GM19455 (cell line): ENCODE data around the gene PTPRD.
"Not testable (repeated sequence)": the region's sequence is repeated elsewhere in the genome, so short reads cannot be mapped to it uniquely, and the experiment has no call there.

ENCODE experiments used
- ATAC-seq: cut with Tn5 transposase; IDR thresholded peaks from one replicate; pipeline ENCODE4 v1.9.1; 2021; ENCODE audit not compliant: unreplicated experiment

The PTPRD gene

DNA sequence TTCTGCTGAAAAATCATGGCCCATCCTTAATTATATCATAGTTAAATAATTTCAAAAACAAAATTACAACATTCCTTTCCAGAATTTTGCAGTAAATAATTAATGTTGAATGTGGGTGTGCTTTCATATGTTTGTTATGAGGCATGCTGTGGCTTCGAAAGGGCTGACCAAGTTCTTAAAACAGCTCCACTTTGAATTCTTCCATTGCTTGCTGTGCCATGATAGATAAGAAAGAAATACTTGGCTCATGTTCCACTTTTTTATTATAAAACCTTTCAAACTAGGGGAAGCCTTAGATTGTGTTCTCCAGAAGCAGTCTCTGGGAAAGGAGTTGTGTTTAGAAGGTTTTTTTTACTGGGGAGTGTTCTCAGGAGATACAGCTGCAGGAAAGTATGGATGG is 1534.5 kb downstream of the PTPRD start:
- no peak for ATAC-seq

DNA sequence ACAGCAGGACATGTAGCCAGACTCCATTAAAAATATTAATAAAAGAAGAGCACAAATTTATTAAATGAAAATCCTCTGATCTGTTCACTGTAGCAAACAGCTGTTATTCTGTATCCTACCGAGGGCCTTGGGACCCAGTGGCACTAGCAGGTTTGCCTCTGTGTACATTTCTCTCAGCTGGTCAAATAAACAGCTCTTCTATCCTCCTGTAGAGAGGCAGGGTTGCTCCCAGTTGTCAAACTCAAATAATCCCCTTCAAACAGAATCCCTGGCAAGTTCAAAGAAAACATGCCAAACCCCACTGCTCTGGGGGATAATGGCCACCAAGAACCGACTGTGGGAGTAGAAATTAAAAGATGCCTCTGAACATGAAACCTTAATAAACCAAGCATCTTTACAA is 1551.2 kb downstream of the PTPRD start:
- no peak for ATAC-seq

DNA sequence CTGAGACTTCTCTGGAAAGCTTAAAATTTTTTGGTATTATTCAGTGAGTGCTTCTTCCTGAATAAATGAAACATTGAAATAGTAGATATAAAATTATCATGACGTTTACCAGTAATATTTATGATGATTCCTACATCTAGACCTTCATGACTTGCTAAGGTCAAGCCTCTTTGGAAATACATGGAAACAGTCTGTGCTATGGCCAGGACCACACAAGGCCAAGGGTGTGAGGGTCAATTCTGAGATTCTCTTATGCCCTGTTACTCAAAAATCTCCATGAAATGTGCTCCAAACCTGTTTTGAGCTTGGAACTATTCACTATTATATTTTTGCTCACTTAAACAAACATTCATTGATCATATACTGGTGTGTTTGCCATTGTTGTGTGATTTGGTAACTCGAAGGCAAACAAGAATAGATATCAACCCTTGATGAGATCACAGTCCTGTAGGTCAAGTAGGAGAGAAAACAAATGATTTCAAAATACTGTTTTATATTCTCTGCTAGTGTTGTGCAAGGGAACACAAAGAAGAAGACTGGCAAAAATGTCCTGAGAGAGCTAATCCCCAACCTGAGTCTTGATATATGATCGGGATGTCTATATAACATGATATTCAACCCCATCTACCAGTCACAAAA is 1558.3 kb downstream of the PTPRD start:
- no peak for ATAC-seq

DNA sequence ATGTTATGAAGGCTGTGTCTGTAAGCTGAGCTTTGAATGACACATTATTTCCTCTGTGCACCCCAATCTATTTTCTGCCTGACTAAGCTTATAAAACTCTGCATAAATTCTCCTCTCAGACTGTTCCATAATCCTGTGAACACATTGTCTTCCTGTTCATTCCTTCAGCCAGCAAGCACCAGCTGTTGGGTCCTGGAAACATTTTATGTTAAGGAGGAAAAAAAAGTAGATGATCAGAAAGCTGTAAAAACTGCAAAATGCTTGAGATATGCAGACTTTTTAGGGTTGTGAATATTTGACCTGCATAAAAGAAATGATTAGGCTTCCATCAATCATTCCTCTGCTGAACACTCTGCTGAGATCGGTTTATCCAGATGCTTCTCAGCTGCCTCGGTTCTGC is 1567.2 kb downstream of the PTPRD start:
- no peak for ATAC-seq

DNA sequence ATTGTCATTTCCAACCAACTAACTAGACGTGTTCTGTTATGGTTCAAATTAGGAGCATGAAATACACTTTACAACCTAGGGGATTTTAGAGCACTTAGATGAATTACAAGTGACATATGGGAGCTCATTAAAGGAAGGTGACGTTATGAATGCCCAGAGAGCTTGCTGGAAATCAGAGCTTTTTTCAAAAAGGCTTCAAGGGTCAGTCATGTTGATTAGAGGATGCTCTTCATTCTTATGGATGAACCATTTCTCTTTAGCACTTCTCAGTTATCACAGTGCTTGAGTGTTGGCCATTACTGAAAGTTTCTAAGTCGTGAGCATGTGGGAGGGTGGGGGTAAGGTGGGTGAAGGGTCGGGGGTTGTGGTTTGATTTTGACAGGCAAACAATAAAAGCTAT is 1567.7 kb downstream of the PTPRD start:
- no peak for ATAC-seq

DNA sequence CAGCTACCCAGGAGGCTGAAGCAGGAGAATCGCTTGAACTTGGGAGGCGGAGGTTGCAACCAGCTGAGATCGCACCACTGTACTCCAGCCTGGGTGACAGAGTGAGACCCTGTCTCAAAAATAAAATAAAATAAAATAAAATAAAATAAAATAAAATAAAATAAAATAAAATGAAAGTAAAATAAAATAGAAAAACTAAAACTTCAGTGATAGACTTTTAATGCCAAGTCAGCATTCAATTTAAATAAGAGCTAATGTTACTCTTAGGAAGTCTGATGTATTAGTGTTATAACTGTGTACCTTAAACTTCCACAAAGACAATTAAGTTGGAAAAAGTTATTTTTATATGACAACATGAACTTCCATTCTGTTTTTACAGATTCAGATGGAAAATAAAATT is 1569.0 kb downstream of the PTPRD start:
- not testable (repeated sequence) for ATAC-seq

DNA sequence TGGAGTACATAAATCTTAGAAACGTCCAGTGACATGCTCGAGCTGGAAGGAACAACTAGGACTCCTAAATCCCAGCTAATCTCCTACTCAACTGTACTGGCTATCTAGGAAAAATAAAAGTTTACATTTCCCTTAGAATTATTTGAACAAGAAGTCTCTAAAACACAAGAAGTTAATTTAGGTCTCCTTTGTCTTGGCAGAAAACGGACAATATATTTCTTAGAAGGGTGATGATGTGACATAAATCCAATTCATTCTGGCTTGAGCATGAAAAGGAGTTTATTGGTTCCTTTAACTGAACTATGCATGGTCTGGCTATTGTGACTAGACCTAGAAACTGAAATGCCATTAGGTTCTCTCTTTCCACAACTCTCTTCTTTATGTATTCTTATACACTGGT is 1571.0 kb downstream of the PTPRD start:
- no peak for ATAC-seq

DNA sequence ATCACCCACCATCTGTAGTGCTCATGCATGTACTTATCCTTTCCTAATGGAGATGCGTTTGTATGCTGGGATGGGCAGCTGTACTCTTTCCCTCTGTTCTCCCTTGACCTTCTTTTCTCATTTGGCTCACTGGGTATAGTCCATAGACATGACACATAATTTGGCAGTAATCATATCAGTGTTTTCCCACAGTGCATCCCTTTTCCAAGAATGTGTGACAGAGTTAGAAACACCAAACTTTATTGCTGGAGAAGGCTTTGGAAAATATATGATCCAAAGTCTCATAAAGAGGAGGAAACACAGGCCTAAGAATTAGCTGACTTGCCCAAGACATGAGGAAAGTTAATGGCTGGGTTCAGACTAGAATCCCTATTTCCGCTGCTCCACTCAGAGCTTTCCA is 1579.8 kb downstream of the PTPRD start:
- ATAC-seq = no peak

DNA sequence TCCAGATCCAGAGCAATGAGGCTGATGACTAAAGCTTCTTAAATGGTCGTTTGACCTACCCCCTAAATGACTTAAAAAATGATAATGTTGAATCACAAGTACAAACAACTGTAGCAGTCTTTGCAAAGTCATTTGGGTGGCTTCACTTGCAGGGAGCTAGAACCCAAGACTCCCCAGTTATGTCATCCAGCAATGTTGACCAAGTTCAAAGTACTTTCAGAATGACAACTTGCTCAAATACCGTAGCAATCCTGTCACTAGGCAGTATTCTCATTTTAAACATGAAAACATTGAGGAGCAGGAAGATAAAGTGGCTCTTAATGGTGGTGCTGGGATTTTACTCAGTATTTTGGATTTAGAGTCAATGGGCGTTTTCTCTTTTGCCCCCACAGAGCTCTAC is 1596.2 kb downstream of the PTPRD start:
- no peak for ATAC-seq

DNA sequence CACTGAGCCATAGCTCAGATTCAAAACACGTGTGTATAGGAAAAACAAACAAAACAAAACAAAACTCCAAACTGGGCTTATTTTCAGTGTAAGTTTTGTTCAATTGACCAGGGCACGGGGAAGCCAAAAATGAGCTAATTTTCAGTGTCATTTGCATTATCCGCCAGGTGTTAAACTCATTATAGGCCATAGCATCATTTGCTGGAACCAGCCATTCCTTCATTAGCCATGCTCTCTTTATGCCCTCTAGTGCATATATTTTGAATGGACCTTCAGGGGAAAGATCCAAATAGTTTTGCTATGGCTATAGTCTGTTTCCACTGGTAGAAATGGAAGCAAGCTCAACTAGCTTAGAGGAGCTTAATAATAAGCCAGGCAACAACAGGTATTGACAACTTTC is 1608.0 kb downstream of the PTPRD start:
- ATAC-seq = no peak

DNA sequence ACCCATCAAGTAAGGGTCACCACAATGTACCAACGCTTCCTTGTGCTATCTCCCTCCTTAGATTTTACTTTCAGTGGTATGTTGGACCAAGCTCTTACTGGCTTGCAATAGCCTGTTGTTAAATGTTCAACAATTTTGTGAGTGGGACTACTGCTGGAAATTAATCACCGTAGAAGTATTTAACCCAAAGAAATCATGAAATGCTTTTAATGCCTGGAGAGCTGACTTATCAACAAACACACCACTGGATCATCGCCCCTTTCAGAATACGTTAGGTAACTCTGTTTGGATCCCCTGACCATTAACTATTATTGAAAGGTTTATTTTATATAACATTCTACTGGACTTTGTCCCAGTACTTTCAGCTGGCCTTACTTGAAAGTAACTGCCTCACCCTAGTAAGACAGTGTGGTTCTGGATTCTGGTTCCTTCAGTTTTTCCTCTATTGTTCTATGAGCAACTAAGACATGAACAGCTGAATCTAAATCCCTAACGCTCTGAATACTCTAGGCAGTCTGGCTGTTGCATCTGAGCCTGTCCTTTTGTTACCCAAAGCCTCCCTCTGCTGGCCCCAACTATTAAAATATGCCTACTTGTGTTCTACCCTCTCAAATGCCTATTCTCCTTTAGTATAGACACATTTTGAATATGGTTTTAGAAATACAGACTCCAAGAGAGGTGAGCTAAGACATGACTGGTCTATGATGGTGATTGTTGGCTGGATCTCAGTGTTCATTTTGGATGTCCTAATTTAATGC is 1609.8 kb downstream of the PTPRD start:
- ATAC-seq = no peak

DNA sequence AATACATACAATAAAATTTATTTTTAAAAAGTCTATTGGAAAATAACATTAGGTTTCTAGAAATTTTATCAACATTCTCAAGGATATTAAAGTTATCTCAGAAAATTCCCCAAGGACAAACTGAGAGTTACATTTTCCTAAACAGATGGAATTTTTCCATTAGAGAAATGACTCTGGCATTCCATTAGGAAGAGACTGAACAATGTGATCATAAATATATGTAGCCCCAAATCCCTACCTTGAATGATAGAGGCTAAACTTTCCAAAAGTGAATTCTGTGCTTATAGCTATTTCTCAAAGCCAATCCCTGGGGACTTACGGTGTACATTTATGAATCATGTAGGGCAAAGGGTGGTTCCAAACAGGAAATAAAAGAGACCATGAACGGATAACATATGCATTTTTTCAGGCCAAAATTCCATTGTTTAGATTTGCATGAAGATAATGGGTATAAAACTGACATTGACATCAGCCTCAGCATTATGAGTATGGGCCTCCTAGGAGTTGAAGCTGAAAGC is 1632.2 kb downstream of the PTPRD start:
- ATAC-seq = no peak

DNA sequence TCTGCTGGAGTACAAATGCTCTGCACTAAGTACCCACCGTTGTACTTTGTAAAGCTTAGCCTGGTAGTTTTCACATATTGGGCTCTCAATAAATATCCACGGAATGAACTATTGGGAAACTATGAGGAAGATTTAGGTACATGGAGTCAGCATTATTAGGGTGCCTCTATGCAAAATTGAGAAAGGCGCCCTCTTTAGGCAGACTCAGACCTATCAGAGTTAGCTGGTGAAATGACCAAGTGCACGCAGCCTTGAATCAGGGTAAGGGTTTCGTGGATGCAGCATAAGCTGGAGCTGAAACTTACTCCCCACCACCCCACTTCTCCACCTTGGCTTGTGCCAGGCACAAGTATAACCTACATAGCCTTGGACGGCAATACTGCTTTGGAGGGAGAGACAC is 1634.5 kb downstream of the PTPRD start:
- ATAC-seq = no peak

DNA sequence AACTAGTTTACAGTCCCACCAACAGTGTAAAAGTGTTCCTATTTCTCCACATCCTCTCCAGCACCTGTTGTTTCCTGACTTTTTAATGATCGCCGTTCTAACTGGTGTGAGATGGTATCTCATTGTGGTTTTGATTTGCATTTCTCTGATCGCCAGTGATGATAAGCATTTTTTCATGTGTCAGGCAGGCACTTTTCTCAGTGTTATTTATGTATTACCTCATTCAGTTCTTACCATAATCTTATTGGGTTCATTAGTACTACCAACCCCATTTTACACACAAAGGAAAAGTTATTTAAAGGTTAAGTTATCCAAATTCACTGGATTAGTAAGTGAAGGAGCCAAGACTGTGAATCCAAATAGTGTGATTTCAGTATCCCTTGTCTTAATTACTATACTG is 1644.5 kb downstream of the PTPRD start:
- not testable (repeated sequence) for ATAC-seq

DNA sequence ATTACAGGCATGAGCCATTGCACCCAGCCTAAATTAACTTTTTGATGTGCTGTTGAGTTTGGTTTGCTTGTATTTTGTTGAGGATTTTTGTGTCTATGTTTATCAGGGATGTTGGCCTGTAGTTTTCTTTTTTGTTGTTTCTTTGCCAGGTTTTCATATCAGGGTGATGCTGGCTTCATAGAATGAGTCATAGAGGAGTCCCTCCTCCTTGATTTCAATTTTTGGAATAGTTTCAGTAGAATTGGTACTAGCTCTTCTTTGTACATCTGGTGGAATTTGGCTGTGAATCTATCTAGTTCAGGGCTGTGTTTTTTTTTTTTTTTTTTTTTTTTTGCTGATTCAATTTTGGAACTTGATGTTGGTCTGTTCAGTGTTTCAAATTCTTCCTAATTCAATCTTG is 1648.9 kb downstream of the PTPRD start:
- ATAC-seq = no peak

DNA sequence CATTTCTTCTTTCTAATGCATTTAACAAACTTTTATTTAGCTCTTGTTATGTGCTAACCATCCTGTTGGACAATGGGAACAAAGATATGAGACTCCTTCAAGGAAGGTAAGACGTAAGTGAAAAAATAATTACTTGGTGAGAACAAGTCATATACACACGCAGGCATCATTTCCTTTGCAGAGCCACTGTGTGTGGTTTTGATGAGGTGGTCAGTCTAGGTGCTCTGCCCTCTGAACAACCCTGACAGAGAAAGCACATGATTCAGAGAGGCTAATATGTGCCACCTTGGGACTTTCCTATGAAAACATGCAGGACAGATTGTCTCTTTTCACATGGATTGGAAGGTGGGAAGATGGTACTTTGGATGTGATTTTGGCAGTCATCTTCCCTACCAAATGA is 1650.7 kb downstream of the PTPRD start:
- no peak for ATAC-seq

DNA sequence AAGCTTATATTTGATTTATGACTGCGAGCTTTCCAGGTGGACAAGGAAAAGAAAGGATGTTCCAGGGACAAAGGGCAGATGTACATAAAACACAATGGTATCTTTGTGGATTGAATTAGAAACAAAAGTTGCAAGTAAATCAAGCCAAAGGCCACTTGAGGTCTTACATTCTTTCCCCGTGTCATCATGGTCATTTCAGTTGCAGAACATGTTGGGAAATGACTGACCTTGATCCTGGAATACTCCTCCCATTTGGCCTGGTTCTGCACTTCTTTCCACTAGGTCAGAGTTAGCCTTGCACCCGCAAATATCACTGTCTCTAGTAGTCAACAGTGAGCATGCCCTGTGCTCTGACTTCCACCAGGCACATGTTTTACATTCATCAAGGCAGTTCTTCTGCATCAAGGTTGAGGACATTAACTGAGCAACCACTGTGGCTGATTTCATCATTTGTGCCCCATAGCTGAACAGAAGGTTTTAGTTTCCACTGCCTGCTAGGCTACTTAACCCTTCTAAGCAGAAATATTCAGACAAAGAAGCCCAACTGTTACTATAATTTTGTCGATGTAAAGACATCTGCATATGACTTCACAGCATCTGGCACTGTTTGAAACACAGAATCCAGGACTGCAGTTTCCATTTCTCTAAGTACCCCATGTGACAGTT is 1651.5 kb downstream of the PTPRD start:
- ATAC-seq = no peak

DNA sequence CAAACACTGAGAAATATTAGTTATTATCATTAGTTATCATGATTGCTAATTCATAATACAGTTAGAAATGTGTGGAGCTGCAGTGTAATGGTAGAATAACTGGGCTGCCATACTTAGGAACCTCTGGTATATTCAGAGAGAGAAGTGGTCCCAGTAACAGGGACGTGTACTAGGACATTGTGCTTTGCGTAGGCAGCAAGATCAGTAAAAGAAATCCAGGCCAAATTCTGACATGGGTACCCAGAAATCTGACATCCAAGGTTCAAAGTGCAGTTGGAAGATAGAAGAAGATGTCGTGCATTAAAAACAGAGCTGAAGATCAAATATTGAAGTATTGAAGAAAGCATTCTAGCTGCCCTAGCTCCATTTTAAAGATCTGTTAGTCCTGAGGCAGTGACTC is 1652.5 kb downstream of the PTPRD start:
- no peak for ATAC-seq

DNA sequence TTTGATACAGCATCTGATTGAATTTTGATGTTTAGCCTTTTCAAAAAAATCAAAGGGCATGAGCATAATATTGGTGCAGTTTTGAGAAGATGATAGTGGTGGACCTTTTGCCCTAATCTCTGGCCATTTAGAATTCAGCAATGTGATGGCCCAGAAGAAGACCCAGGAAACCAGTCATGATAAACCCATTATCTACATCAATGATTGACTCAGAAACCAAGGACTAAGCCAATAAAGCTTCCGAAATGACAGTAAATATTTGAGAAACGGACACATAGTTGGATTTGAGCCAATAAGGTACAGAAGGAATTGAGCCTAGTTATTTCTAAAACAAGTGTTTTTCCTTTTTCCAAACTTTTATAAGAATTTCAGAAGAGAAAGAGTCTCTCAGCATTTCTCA is 1654.4 kb downstream of the PTPRD start:
- ATAC-seq = no peak

DNA sequence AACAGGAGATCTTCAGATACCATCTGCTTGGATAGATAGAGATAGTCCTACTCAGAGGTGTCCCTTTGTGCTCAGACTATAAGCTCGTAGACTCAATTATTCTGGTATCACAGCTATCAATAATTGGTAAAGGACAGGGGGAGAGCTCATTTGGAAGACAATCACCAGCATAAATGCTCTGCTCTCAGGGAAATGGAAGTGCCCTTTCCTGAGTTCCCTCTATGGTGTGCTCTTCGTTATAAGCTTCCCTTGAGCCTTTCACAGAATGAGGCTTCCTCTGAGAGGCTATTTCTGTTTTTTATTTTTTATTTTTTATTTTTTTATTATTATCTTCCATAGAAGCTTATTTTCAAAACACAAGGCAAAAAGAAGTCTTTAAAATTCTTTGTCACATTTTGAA is 1657.5 kb downstream of the PTPRD start:
- ATAC-seq = no peak

DNA sequence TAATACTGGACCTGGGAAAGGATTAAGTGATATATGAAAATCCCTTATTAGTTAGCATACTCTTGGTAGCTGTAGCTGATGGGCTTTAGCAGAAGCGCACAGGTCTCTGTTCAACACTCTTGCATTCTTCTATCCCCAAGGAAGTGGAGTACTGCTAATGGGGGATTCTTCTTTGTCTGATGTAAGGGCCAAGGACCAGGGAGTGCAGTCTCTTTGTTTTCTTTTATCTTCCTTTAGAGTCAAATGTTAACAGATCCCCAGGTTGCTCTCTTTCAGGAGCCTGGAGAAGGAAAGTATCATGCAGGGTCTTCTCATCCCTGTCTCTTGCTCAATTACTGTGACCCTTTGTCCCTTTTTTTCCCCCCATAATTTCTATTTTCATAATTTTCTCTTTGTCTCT is 1666.3 kb downstream of the PTPRD start:
- no peak for ATAC-seq

DNA sequence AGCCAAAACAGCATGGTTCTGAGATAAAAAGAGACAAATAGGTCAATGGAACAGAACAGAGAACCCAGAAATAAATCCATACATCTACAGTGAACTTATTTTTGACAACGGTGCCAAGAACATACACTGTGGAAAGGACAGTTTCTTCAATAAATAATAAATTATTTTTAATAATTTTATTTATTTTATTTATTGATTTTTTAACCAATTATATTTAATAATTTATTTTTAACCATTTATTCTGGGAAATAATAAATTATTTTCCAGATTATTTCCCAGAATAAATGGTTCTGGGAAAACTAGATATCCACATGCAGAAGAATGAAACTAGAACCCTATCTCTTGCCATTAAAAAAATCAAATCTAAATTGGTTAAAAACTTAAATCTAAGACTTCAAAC is 1669.4 kb downstream of the PTPRD start:
- no peak for ATAC-seq
